ENCODE measurements around the gene SP9.
A peak's percentile ranks its signal among the peaks of the same experiment; 100 is the strongest.
"Not testable (repeated sequence)": the region's sequence is repeated elsewhere in the genome, so short reads cannot be mapped to it uniquely, and the experiment has no call there.

Gene SP9

DNA sequence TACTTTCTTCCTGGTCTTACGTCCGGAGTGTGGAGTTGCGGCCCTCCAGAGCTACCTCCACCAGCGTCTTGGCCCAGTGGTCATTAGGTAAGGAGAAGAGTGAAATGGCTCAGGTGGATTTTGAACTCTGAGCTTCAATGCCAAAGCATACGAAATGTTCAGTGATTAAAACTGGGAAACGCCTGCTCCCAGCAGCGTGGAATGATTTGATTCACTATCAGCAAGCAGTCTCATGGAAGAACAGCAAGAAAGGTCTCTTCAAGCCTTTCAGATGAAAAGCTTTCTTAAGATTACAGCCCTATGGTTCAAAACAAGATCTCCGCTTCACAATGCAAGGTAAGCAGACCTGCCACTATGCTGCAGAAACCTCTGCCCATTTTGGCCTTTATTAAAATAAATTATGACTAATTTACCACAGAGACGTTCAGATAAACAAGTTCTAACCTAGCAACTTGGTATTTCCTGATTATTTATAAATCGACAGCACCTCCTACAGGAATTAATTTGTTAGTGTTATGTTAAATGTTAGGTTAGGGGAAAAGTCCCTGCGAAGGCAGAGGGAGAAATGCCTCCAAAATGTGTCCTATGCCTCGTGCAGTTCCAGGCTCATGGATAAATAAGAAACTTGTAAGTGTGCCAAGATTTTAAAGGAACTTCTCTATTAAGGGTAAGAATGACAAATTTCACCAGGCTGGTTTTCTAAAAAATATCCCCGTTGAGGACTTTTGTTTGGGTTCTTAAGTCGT, 10.1 kb downstream of the SP9 start:
- peak in 2 of 3 donors; percentile 74 to 81 for DNase-seq

DNA sequence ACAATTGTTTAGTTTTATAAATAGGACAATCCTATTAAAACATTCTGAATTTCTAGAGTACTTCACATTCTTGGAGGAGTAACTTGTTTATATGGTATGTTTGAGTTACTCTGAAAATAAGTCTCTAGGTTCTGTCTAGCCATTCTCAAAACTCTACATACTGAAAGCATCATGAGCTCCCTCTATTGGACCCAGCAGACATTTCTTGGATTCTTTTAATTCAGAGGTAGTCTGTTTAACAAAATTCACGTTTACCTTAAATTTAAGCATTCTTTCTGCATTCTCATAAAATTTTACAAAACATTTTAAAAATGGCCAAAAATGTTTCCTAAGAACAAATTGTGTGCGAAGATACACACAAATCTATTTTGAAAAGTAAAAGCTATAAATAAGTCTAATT, 15.3 kb downstream of the SP9 start:
- DNase-seq, result no peak

DNA sequence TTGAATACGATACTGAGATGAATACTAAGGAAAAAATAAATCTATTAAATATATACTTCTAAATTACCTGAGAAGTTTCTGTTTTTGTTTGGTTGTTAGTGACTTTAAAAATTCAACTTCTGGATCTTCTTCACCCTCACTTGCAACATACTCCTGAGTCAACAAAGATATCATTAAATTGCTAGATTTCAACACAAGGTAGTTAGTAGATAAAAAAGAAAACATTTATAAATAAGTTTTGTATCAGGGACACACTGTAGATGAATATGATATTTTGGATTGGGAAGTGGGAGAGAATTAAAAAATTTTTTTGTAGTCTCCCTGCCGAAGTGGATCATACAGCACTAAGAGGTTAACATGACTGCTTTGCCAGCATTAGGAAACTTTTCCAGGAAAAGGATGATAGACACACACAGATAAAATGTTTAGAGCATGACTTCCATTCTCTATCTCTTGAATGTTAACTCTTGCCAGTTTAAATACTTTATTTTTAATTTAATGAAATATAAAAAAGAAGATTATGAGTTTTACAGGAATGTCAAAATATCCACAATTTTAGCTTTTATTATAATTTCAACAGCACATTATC, 15.9 kb downstream of the SP9 start:
- no peak for DNase-seq

DNA sequence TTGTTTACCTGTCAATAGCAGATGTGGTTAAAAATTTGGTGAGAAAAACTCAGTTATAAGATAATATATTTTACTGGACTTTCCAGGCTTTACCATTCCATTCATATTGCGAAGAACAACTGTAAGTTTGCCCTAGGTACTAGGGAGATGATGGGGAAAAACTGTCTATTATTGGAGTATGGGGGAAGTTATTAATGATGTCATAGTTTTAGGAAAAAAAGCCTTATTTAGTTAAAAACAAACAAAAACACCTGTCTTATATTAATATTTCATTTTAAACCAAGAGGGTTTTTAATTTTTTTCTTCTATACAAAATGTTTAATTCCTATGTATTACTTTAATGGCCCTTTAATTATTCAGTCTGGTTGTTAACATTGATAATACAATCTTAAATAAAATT, 18.2 kb downstream of the SP9 start:
- DNase-seq, result no peak

DNA sequence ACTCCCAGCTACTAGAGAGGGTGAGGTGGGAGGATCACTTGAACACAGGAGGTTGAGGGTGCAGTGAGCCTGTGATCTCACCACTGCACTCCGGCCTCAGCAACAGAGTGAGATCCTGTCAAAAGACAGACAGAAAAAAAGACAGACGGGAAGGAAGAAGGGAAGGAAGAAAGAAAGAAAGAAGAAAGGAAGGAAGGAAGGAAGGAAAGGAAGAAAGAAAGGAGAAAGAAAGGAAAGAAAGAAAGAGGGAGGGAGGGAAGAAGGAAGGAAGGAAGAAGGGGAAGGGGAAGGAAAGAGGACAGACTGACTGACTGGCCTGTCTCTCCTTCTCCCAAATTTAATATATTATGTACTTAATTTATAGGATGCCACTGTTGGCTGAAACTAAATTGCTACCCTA, 21.6 kb downstream of the SP9 start:
- no peak for DNase-seq

DNA sequence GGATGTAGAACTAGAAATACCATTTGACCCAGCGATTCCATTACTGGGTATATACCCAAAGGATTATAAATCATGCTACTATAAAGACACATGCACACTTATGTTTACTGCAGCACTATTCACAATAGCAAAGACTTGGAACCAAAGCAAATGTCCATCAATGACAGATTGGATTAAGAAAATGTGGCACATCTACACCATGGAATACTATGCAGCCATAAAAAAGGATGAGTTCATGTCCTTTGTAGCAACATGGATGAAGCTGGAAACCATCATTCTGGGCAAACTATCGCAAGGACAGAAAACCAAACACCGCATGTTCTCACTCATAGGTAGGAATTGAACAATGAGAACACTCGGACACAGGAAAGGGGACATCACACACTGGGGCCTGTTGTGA, 24.9 kb downstream of the SP9 start:
- not testable (repeated sequence) for DNase-seq

DNA sequence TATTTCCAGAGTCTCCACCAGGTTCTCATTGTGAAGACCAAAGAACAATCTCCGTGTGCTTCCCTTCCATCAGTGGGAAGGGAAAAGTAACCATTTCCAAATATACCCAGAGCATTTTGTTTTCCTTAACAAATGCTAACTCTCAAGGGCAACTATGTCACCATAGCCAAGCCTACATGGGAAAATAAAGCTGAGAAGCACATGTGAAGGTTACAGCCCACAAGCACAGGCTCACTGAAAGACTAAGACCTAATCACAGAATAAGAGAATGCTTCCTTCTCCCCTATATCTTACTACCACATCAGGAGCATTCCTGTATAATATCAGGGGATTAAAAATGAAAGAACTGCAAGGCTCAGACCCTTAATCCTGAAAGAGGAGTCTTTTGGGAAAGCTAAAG, 28.2 kb downstream of the SP9 start:
- no peak for DNase-seq

DNA sequence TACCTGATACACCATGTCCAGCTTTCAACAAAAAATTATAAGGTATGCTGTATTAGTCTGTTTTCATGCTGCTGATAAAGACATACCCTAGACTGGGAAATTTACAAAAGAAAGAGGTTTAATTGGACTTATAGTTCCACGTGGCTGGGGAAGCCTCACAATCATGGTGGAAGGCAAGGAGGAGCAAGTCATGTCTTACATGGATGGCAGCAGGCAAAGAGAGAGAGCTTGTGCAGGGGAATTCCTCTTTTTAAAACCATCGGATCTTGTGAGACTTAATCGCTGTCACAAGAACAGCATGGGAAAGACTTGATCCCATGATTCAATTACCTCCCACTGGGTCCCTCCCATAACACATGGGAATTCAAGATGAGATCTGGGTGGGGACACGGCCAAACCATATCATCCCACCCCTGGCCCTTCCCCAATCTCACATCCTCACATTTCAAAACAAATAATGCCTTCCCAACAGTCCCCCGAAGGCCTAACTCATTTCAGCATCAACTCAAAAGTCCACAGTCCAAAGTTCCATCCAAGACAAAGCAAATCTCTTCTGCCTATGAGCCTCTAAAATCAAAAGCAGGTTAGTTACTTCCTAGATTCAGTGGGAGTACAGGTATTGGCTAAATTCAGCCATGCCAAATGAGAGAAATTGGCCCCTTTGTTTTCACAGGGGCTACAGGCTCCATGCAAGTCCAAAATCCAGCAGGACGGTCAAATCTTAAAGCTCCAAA, 28.9 kb downstream of the SP9 start:
- DNase-seq, result peak in 1 of 3 donors; percentile 48

DNA sequence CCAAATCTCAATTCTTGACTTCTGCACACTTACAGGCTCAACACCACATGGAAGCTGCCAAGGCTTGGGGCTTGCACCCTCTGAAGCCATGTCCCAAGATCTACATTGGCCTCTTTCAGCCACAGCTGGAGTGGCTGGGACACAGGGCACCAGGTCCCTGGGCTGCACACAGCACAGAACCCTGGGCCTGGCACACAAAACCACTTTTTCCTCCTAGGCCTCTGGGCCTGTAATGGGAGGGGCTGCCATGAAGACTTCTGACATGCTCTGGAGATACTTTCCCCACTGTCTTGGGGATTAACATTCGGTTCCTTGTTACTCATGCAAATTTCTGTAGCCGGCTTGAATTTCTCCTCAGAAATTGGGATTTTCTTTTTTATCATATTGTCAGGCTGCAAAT, 29.9 kb downstream of the SP9 start:
- no peak for DNase-seq

DNA sequence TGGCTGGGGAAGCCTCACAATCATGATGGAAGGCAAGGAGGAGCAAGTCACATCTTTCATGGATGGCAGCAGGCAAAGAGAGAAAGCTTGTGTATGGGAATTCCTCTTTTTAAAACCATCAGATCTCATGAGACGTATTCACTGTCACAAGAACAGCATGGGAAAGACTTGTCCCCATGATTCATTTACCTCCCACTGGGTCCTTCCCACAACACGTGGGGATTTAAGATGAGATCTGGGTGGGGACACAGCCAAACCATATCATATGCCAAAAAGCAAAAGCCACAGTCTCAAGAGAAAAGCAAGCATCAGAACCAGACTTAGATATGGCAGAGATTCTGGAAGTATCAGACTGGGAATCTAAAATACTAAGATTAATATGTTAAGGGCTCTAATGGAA, 30.8 kb downstream of the SP9 start:
- peak; percentile 65 to 74 (median 66) for DNase-seq

DNA sequence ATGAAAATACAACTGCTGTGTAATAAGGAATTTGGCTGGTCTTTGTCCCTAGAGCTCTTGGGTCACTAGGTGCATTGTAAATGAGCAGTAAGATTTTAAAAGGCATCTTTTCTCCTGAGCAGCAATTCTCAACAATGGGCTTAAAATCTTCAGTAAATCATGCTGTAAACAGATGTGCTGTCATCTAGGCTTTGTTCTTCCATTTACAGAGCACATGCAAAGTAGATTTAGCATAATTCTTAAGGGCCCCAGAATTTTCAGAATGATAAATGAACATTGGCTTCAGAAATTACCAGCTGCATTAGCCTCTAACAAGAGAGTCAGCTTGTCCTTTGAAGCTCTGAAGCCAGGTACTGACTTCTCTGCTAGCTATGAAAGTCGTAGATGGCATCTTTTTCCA, 33.9 kb downstream of the SP9 start:
- DNase-seq, result no peak

DNA sequence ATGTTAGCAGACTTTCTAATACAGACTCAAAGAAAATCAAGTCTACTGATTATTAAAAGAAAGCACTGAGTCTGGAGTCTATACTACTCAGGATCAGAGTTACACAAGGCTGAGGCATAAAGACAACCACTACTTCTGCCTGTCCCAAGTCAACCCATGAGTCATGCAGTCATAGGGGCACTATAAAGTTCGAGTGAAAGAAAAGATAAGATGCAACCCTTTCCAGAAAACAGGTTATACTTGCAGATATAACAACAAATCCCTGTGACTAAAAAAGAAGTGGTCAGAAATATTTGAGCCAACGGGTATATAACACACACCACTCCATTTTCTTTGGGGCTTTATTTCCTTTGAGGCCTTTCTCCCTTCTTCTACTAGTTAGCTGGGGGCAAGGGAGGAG, 42.2 kb downstream of the SP9 start:
- peak; percentile 41 to 54 (median 44) for DNase-seq

DNA sequence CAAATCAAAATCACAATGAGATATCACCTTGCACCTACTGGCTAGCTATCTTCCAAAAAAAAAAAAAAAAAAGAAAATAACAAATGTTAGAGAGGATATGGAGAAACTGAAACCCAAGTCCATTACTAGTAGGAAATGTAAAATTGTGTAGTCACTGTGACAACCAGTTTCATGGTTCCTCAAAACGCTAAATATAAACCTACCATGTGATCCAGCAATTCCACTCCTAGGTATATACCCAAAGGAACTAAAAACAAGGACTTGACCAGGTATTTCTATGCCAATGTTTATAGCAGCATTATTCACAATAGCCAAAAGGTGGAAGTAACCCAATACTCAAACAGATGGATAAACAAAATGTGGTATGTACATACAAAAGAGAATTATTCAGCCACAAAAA, 49.0 kb downstream of the SP9 start:
- DNase-seq, result peak; percentile 58 to 81 (median 70)

DNA sequence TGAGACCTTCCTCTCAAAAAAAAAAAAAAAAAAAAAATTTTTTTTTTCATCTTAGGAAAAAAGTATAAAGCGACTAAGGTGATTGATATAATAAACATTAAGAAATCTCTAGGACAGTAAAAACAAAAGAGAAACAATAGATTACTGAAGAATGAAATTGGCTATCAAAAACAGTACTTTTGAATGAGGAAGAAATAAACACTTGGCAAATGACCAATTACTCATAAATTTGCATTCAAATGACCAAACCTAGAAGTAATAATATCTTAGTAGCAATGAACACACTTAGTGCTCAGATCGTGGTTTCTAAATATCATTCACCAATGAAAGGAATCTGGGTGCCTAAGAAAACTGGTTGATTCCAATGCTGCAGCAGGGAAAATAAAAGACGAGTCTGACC, 50.4 kb downstream of the SP9 start:
- peak in 2 of 3 donors; percentile 33 to 54 for DNase-seq

Measured in suppressor macrophage treated with lipopolysaccharide for 1 hour (primary cell).